HCT116 (cell line): ENCODE measurements around the gene CPED1.

Experiments
- CEBPB ChIP-seq: IDR thresholded peaks from 2 replicates; pipeline ENCODE4 v1.6.1; 2012; ENCODE audit warnings: low read depth
- JUND ChIP-seq: IDR thresholded peaks from 2 replicates; pipeline ENCODE4 v1.6.1; 2012
- POLR2AphosphoS5 ChIP-seq: IDR thresholded peaks from 2 replicates; pipeline ENCODE4 v1.6.1; 2011; ENCODE audit warnings: mild to moderate bottlenecking, low read depth, low read length, moderate library complexity

GRCh38 chr7:121262221-121262620 lies 273.7 kb downstream of the CPED1 start:
- TF ChIP-seq JUND = no peak
- TF ChIP-seq CEBPB = no peak
- TF ChIP-seq POLR2AphosphoS5 = no peak
